GM12892 (cell line): ENCODE data around the gene DRD3.

ENCODE experiments used
- DNase-seq: peaks from one replicate; pipeline ENCODE4 v3.0.0; 2011; ENCODE audit not compliant: insufficient read length
- FAIRE-seq: peaks from 2 replicates; lab custom pipeline; 2011; peaks lifted over from hg19 to GRCh38; lab: Jason Lieb, UNC
- POLR2A ChIP-seq: IDR thresholded peaks from 2 replicates; pipeline ENCODE4 v1.6.1; 2011; ENCODE audit warnings: low read depth, low read length, control low read depth
- POLR2AphosphoS5 ChIP-seq: IDR thresholded peaks from 2 replicates; pipeline ENCODE4 v1.6.1; 2011; ENCODE audit warnings: low read depth, low read length, control low read depth
- TAF1 ChIP-seq: IDR thresholded peaks from 2 replicates; pipeline ENCODE4 v1.6.1; 2011; ENCODE audit warnings: low read depth, mild to moderate bottlenecking, control low read depth, low read length, borderline replicate concordance

The DRD3 gene

GRCh38 chr3:114176890-114177289 lies 2.0 kb downstream of the DRD3 start:
- DNase-seq (no peak), FAIRE-seq (no peak)
- TF ChIP-seq POLR2AphosphoS5, result no peak
- TF ChIP-seq POLR2A, result no peak
- TF ChIP-seq TAF1, result no peak

- TF ChIP-seq POLR2AphosphoS5 (no peak), TAF1 (no peak), POLR2A (no peak)
- DNase-seq (no peak), FAIRE-seq (no peak)
Measured at GRCh38 chr3:114176487-114176886, 2.4 kb downstream of the DRD3 start.

- no peak for TF ChIP-seq POLR2A
- FAIRE-seq (peak; percentile 85), DNase-seq (no peak)
Measured at GRCh38 chr3:114175204-114175987, 3.5 kb downstream of the DRD3 start.

GRCh38 chr3:114171677-114172076 lies 7.2 kb downstream of the DRD3 start:
- DNase-seq (no peak), FAIRE-seq (no peak)
- no peak for TF ChIP-seq TAF1
- no peak for TF ChIP-seq POLR2A
- TF ChIP-seq POLR2AphosphoS5, result no peak

GRCh38 chr3:114168150-114168549 lies 10.7 kb downstream of the DRD3 start:
- DNase-seq (no peak), FAIRE-seq (no peak)
- no peak for TF ChIP-seq TAF1
- no peak for TF ChIP-seq POLR2A

GRCh38 chr3:114157321-114157720 lies 21.5 kb downstream of the DRD3 start:
- DNase-seq (no peak), FAIRE-seq (no peak)

GRCh38 chr3:114155370-114155821 lies 23.5 kb downstream of the DRD3 start:
- TF ChIP-seq POLR2A (no peak), TAF1 (no peak), POLR2AphosphoS5 (no peak)
- DNase-seq, result no peak
- no peak for FAIRE-seq

More at GRCh38 chr3:114157321-114157720, 21.5 kb downstream of the DRD3 start:
- no peak for TF ChIP-seq TAF1
- TF ChIP-seq POLR2A, result no peak
- no peak for TF ChIP-seq POLR2AphosphoS5

GRCh38 chr3:114154321-114154821 lies 24.5 kb downstream of the DRD3 start:
- TF ChIP-seq POLR2A (no peak), POLR2AphosphoS5 (no peak), TAF1 (no peak)
- FAIRE-seq, result no peak
- no peak for DNase-seq

GRCh38 chr3:114152519-114153151 lies 26.2 kb downstream of the DRD3 start:
- TF ChIP-seq POLR2A (no peak), TAF1 (no peak), POLR2AphosphoS5 (no peak)
- FAIRE-seq (peak; percentile 82), DNase-seq (peak; percentile 57)

GRCh38 chr3:114151091-114151490 lies 27.8 kb downstream of the DRD3 start:
- TF ChIP-seq POLR2AphosphoS5 (no peak), POLR2A (no peak), TAF1 (no peak)
- FAIRE-seq, result no peak
- no peak for DNase-seq

- DNase-seq, result no peak
- TF ChIP-seq TAF1, result no peak
- no peak for TF ChIP-seq POLR2A
- TF ChIP-seq POLR2AphosphoS5, result no peak
- no peak for FAIRE-seq
Measured at GRCh38 chr3:114147251-114147650, 31.6 kb downstream of the DRD3 start.
